GM23338 (cell line): ENCODE results near the gene COX4I2.

Experiments used
- CREB1 ChIP-seq: fragments of 250-450 bp; sonication (Bioruptor Pico); IDR thresholded peaks from 2 replicates; pipeline ENCODE4 v1.5.0; 2020; ENCODE audit warnings: low read depth, mild to moderate bottlenecking, moderate library complexity
- EZH2 ChIP-seq: fragments of 200-600 bp; sonication (generic); IDR thresholded peaks from one replicate; pipeline ENCODE4 v1.8.0; 2017; ENCODE audit warnings: antibody characterized with exemption, mild to moderate bottlenecking, low read depth; ENCODE audit not compliant: unreplicated experiment
- EZH2phosphoT487 ChIP-seq: fragments of 200-600 bp; sonication (generic); IDR thresholded peaks from one replicate; pipeline ENCODE4 v1.8.1; 2018; ENCODE audit warnings: antibody characterized with exemption; ENCODE audit not compliant: unreplicated experiment
- POLR2AphosphoS5 ChIP-seq: IDR thresholded peaks from 2 replicates; pipeline ENCODE4 v1.6.1; 2016; ENCODE audit warnings: antibody characterized with exemption, low read depth
- REST ChIP-seq: IDR thresholded peaks from one replicate; pipeline ENCODE4 v1.6.1; 2018; ENCODE audit warnings: antibody characterized with exemption; ENCODE audit not compliant: unreplicated experiment
- STAT1 ChIP-seq: IDR thresholded peaks from one replicate; pipeline ENCODE4 v1.6.1; 2016; ENCODE audit warnings: antibody characterized with exemption; ENCODE audit not compliant: unreplicated experiment
- TF ChIP-seq, protein P1 (sequence below), 2 experiments: fragments of 200-600 bp in 1 of 2; sonication (generic) in 1 of 2; conservative IDR thresholded peaks; 2 replicates each; pipeline versions ENCODE4 v1.5.1 to v1.6.1; 2016 to 2017; ENCODE audit warnings: antibody characterized with exemption in 2 of 2, low read depth in 2 of 2, mild to moderate bottlenecking in 2 of 2, moderate library complexity in 1 of 2

DNA sequence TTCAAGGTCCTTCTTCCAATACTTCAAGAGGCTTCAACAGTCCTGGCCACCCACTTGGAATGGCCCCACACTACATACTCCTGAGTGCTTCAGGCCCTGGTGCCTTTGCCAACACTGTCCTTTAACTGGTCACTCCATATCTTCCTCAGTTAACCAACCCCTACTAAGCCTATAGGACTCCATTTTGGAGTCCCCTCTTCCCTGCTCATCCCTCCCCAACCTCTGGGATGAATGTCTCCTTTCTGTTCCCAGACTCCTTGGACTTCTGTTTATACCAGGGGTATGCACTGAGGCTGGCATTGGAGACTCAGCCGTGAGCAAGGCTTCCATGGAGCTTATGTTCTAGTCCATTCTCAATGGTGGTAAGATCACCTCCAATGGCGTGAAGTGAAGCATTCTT is 33.6 kb downstream of the COX4I2 start:
- TF ChIP-seq, protein P1, sequence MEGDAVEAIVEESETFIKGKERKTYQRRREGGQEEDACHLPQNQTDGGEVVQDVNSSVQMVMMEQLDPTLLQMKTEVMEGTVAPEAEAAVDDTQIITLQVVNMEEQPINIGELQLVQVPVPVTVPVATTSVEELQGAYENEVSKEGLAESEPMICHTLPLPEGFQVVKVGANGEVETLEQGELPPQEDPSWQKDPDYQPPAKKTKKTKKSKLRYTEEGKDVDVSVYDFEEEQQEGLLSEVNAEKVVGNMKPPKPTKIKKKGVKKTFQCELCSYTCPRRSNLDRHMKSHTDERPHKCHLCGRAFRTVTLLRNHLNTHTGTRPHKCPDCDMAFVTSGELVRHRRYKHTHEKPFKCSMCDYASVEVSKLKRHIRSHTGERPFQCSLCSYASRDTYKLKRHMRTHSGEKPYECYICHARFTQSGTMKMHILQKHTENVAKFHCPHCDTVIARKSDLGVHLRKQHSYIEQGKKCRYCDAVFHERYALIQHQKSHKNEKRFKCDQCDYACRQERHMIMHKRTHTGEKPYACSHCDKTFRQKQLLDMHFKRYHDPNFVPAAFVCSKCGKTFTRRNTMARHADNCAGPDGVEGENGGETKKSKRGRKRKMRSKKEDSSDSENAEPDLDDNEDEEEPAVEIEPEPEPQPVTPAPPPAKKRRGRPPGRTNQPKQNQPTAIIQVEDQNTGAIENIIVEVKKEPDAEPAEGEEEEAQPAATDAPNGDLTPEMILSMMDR (conservative IDR thresholded peaks at IDR 0.05; ENCODE audit: low read depth in 2 of 2), result no peak
- TF ChIP-seq POLR2AphosphoS5, result no peak
- TF ChIP-seq REST, result no peak
- TF ChIP-seq CREB1, result no peak
- no peak for TF ChIP-seq EZH2
- TF ChIP-seq EZH2phosphoT487, result no peak
- TF ChIP-seq STAT1, result no peak
